HG03457 (cell line): Measurements from ENCODE around the gene RGS17.
A peak's percentile ranks its signal among the peaks of the same experiment; 100 is the strongest.
"Not testable (repeated sequence)": the region's sequence is repeated elsewhere in the genome, so short reads cannot be mapped to it uniquely, and the experiment has no call there.

Source experiments
- ATAC-seq: cut with Tn5 transposase; IDR thresholded peaks from one replicate; pipeline ENCODE4 v1.9.1; 2021; ENCODE audit warnings: moderate number of reproducible peaks; ENCODE audit not compliant: unreplicated experiment

Gene RGS17

DNA sequence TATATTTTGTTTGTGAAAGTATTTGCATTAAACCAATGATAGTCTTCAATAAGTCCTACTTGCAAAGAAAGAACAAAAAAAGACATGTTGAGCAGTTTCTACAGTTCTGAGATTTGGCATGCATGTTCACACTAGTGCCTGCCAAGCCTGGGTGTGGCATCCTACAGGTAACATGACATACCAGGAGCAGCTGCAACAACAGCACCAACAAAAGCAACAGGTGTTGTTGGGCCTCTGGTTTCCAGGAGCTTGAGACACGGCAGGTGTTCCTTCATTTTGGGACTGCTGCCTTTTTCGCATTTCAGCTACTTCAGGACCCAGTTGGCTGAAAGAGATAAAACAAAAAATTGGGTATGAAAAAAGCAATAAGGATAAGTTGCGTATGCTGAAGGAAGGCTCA is 87.4 kb downstream of the RGS17 start:
- ATAC-seq, result no peak

- no peak for ATAC-seq
Observed at GRCh38 chr6:153038378-153039057, 92.6 kb downstream of the RGS17 start.

DNA sequence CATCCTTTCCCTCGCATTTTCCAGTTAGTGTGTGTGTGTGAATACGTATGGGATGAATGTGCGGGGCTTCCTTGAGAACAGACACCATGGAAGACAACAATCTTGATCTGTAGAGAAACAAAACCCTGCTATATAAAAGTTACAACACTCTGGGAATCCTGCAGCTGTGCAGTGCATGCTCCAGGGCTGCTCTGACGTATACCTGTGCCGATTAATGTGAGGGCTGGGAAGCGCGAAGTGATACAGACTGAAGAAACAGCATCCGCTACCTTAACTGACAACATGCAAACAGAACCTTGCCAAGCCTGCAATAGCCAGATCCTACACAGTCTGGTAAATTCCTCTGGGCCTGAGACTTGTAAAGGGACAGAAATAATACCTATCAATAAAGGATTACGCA is 96.9 kb downstream of the RGS17 start:
- ATAC-seq, result no peak

- no peak for ATAC-seq
Observed at GRCh38 chr6:153032255-153032882, 98.7 kb downstream of the RGS17 start.

DNA sequence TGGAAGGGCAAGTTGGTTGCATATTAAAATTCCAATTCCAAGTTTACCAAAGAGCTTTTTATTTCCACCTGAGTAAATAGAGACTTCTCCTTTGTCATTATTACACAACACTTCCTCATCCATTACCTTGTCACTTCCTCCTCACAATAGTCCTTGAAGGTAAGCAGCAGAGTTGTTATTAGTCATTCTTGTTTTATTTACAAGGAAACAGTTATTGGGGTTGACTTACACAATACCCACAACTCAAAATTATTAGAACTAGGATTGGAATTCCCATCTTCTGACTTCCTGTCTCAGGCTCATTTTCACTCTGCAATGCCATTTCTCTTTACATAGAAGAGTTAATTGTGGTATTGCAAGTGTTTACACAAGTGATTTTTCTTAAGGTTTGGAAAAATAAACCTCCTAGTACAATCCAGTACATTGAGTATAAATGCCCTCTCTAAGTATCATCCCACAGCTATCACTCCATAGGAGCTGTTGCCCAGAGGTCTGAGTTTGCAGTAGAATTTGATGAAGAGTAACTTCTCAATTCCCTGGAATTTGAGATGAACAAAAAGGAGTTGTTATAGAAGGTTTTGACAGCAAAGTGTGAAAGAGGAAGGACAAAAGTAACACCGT is 99.6 kb downstream of the RGS17 start:
- ATAC-seq, result no peak

- no peak for ATAC-seq
Observed at GRCh38 chr6:153028963-153029362, 102.1 kb downstream of the RGS17 start.

DNA sequence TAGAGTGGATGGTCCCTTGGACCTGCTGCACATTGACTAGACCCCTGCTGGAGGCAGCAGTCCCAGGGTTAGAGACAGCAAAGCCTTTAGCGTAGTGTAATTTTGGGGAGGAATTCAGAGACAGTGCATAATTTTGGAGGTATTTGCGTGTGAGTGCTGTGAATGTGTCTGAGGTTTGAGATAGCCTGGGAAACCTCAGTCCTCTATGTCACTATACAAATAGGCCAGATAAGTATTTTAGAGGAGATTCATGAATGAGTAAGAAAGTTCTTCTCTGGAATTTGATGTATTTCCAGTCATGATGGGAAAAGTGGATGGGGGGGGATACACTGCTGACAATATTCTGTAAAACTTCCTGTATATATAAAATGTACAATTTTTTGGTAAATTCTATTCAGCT is 102.8 kb downstream of the RGS17 start:
- no peak for ATAC-seq

DNA sequence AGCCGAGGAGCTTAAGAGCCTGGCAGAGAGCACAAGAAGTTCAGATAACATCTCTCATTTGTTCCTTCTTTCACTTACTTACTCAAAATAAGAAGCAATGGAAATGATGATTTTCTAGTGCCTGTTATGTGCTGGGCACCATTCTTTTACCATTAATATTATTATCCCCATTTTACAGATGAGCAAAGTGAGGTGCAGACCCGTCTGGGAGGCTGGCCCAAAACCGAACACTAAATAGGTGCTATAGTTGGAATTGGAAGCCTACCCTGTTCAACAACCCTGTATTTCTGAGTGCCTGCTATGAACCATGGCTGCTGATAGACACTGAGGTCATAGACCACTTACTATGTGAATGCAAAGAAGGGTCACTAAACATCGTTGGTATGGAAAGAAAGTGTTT is 103.6 kb downstream of the RGS17 start:
- ATAC-seq, result no peak

GRCh38 chr6:153024709-153025017 is 106.4 kb downstream of the RGS17 start:
- peak; percentile 3 for ATAC-seq

GRCh38 chr6:153023977-153024708 is 106.9 kb downstream of the RGS17 start:
- ATAC-seq, result peak; percentile 98

DNA sequence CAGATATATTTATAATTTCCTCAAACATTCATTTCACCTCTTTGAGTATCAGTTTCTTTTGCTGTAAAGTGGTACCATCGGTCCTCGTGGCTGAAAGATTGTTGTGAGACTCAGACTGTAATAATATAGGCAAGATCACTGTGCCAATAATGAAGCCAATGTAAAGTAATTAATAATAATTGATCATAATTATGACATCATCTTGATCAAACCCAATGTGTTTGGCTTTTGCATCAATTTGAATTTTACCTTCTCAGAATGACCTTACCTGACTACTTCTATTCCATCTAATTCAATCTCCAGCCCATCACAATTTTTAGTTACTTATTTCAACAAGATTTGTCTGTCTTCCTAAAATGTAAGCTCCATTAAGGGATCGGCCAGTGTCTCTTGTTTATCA is 112.7 kb downstream of the RGS17 start:
- no peak for ATAC-seq

DNA sequence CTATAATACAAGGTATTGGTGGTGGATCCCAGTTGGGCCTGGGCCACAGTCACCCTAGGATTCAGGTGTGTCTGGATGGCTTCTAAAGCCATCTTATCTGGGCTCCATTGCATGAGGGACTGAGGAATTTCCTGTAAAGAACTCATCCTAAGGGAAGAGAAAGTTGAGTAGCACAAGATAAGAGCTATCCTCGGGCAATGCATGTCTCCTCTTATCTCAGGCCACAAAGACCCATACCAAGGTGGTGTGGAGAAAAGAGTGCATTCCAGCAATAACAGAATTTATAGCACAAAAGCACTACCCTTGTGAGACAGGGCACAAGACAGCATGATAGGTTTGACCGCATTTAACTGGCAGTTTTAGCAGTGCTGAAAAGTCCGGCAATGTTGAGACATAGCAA is 114.2 kb downstream of the RGS17 start:
- ATAC-seq, result no peak

GRCh38 chr6:153015094-153015640 is 115.9 kb downstream of the RGS17 start:
- ATAC-seq, result no peak

GRCh38 chr6:153013438-153013837 is 117.6 kb downstream of the RGS17 start:
- ATAC-seq, result no peak

GRCh38 chr6:153012856-153013255 is 118.2 kb downstream of the RGS17 start:
- ATAC-seq, result no peak

- ATAC-seq, result no peak
Observed at GRCh38 chr6:153003366-153003690, 127.8 kb downstream of the RGS17 start.

GRCh38 chr6:153002613-153003365 is 128.3 kb downstream of the RGS17 start, which contains the start of gene MTRF1L:
Gene MTRF1L (minus strand): TSS chr6:153002709. CDS start chr6:153002685, 24 bp downstream.
- ATAC-seq, result peak; percentile 97

GRCh38 chr6:153001767-153002612 is 129.1 kb downstream of the RGS17 start:
- peak; percentile 7 for ATAC-seq

DNA sequence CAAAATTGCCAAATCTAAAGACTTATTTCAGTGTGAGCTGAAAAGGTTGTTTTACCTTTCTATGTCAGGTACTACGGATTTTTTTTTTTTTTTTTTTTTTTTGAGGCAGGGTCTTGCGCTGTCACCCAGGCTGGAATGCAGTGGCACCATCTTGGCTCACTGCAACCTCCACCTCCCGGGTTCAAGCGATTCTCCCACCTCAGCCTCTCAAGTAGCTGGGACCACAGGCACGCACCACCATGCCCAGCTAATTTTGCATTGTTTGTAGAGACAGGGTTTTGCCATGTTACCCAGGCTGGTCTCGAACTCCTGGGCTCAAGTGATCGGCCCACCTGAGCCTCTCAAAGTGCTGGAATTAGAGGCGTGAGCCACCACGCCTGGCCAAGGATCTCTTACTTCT is 130.3 kb downstream of the RGS17 start:
- not testable (repeated sequence) for ATAC-seq

- ATAC-seq, result no peak
Observed at GRCh38 chr6:153000243-153000642, 130.8 kb downstream of the RGS17 start.
